NCI-H1436 treated with DMSO at 0.1 percent for 48 hours (cell line): ENCODE results near the gene AZU1.
A peak's percentile ranks its signal among the peaks of the same experiment; 100 is the strongest.

Experiments used
- DNase-seq: peaks from one replicate; lab custom pipeline; 2025; lab: John Stamatoyannopoulos, UW

The AZU1 gene

GRCh38 chr19:827710-828321, at the start of gene AZU1:
TSS of gene AZU1 (plus strand) at chr19:827837. CDS start at chr19:827847, 10 bp downstream.
- DNase-seq = no peak

GRCh38 chr19:778910-779653, 48.6 kb upstream of the AZU1 start:
- no peak for DNase-seq

- DNase-seq = no peak
Observed at GRCh38 chr19:780935-781334, 46.7 kb upstream of the AZU1 start.

- DNase-seq = no peak
Observed at GRCh38 chr19:781800-782184, 45.8 kb upstream of the AZU1 start.

GRCh38 chr19:782185-782877, 45.3 kb upstream of the AZU1 start:
- DNase-seq = no peak

GRCh38 chr19:782878-783668, 44.6 kb upstream of the AZU1 start:
- no peak for DNase-seq

GRCh38 chr19:784541-784940, 43.1 kb upstream of the AZU1 start:
- DNase-seq = no peak

- DNase-seq = no peak
Observed at GRCh38 chr19:787536-787935, 40.1 kb upstream of the AZU1 start.

GRCh38 chr19:788686-788982, 39.0 kb upstream of the AZU1 start:
- no peak for DNase-seq

- DNase-seq = no peak
Observed at GRCh38 chr19:788983-789700, 38.5 kb upstream of the AZU1 start.

- no peak for DNase-seq
Observed at GRCh38 chr19:789701-790060, 38.0 kb upstream of the AZU1 start.

GRCh38 chr19:791007-791566, 36.5 kb upstream of the AZU1 start:
- DNase-seq = no peak

GRCh38 chr19:791567-792305, 35.9 kb upstream of the AZU1 start:
- DNase-seq = no peak

- DNase-seq = no peak
Observed at GRCh38 chr19:792306-792885, 35.2 kb upstream of the AZU1 start.

GRCh38 chr19:793806-794205, 33.8 kb upstream of the AZU1 start:
- DNase-seq = no peak

- DNase-seq = no peak
Observed at GRCh38 chr19:795073-795611, 32.5 kb upstream of the AZU1 start.

- no peak for DNase-seq
Observed at GRCh38 chr19:795691-796581, 31.7 kb upstream of the AZU1 start.

- peak; percentile 99 for DNase-seq
Observed at GRCh38 chr19:796692-797527, 30.7 kb upstream of the AZU1 start, which contains the start of gene PTBP1. TSS of gene PTBP1 (plus strand) at chr19:797452. CDS start at chr19:797498, 46 bp downstream.
